UCSD-AML1 (cell line): ENCODE results near the gene MCCC2.
"Not testable (repeated sequence)": the region's sequence is repeated elsewhere in the genome, so short reads cannot be mapped to it uniquely, and the experiment has no call there.

Experiments
- DNase-seq: peaks from one replicate; lab custom pipeline; 2025; ENCODE audit not compliant: unreplicated experiment; lab: John Stamatoyannopoulos, UW

MCCC2 gene

GRCh38 chr5:71662381-71662780 lies 75.2 kb downstream of the MCCC2 start:
- no peak for DNase-seq

GRCh38 chr5:71663191-71663969 lies 76.2 kb downstream of the MCCC2 start:
- DNase-seq, result no peak

- not testable (repeated sequence) for DNase-seq
Measured at GRCh38 chr5:71664615-71665014, 77.5 kb downstream of the MCCC2 start.

GRCh38 chr5:71666321-71666720 lies 79.2 kb downstream of the MCCC2 start:
- DNase-seq, result no peak

GRCh38 chr5:71677977-71678376 lies 90.8 kb downstream of the MCCC2 start:
- no peak for DNase-seq

- DNase-seq, result no peak
Measured at GRCh38 chr5:71679714-71680113, 92.6 kb downstream of the MCCC2 start.

GRCh38 chr5:71680510-71680909 lies 93.4 kb downstream of the MCCC2 start:
- no peak for DNase-seq

- no peak for DNase-seq
Measured at GRCh38 chr5:71681296-71681695, 94.2 kb downstream of the MCCC2 start.

- no peak for DNase-seq
Measured at GRCh38 chr5:71684309-71684708, 97.2 kb downstream of the MCCC2 start.

- DNase-seq, result no peak
Measured at GRCh38 chr5:71693828-71694427, 106.8 kb downstream of the MCCC2 start.

GRCh38 chr5:71695071-71695470 lies 107.9 kb downstream of the MCCC2 start:
- DNase-seq, result no peak

GRCh38 chr5:71695595-71695994 lies 108.5 kb downstream of the MCCC2 start:
- no peak for DNase-seq

- DNase-seq, result no peak
Measured at GRCh38 chr5:71697967-71698366, 110.8 kb downstream of the MCCC2 start.

GRCh38 chr5:71699233-71699632 lies 112.1 kb downstream of the MCCC2 start:
- no peak for DNase-seq

- DNase-seq, result no peak
Measured at GRCh38 chr5:71699751-71700150, 112.6 kb downstream of the MCCC2 start.

GRCh38 chr5:71700803-71701202 lies 113.7 kb downstream of the MCCC2 start:
- DNase-seq, result no peak

- no peak for DNase-seq
Measured at GRCh38 chr5:71701407-71701806, 114.3 kb downstream of the MCCC2 start.

- DNase-seq, result no peak
Measured at GRCh38 chr5:71703941-71704340, 116.8 kb downstream of the MCCC2 start.

- DNase-seq, result no peak
Measured at GRCh38 chr5:71705421-71705820, 118.3 kb downstream of the MCCC2 start.

- no peak for DNase-seq
Measured at GRCh38 chr5:71706906-71707305, 119.8 kb downstream of the MCCC2 start.
